SJSA1 (cell line): ENCODE results near the gene MYOG. TPM values are rescaled to one million over a fixed set of nuclear protein-coding genes. Genes with fewer than 3 reads are reported as not detected.

Experiments
- DNase-seq, 2 experiments: peaks; one replicate each; pipeline ENCODE4 v3.0.0-alpha.2; 2015 to 2020; ENCODE audit warnings: low spot score in 2 of 2, low read depth in 1 of 2
- H3K27ac ChIP-seq: fragments of 250-450 bp; sonication (Bioruptor Pico); 2 replicates; pipeline ENCODE4 v1.5.1; 2020; ENCODE audit warnings: mild to moderate bottlenecking, moderate library complexity
- H3K27me3 ChIP-seq: fragments of 250-450 bp; sonication (Bioruptor Pico); replicated peaks from 2 replicates; pipeline ENCODE4 v1.5.1; 2020; ENCODE audit warnings: mild to moderate bottlenecking, moderate library complexity
- H3K36me3 ChIP-seq: fragments of 250-450 bp; sonication (Bioruptor Pico); 2 replicates; pipeline ENCODE4 v1.5.1; 2020; ENCODE audit warnings: mild to moderate bottlenecking
- H3K4me1 ChIP-seq: fragments of 250-450 bp; sonication (Bioruptor Pico); replicated peaks from 2 replicates; pipeline ENCODE4 v1.6.1; 2021; ENCODE audit warnings: mild to moderate bottlenecking
- H3K4me3 ChIP-seq: fragments of 250-450 bp; sonication (Bioruptor Pico); 2 replicates; pipeline ENCODE4 v1.5.1; 2020; ENCODE audit warnings: mild to moderate bottlenecking
- H3K9me3 ChIP-seq: fragments of 250-450 bp; sonication (Bioruptor Pico); replicated peaks from 2 replicates; pipeline ENCODE4 v1.5.1; 2020; ENCODE audit warnings: mild to moderate bottlenecking
- total RNA-seq: library from RNA; depleted of rRNA; stranded (reverse); fragments of >200 nt; shearing (Covaris generic); gene quantifications from 2 replicates; pipeline ENCODE4 v1.2.3, GENCODE V29; 2014

MYOG gene
- total RNA-seq, 1 experiment from 2014 or later, result not detected

GRCh38 chr1:203124546-203125317 lies 38.9 kb upstream of the MYOG start:
- DNase-seq, result peak in 1 of 2 experiments; percentile 21
- Histone ChIP-seq H3K36me3 (no peaks in the 10 kb centered on the region), H3K9me3 (no peaks in the 10 kb centered on the region), H3K27me3 (peaks cover 59% of the 10 kb centered on the region), H3K4me3 (no peak overlapping the region), H3K4me1 (no peaks in the 10 kb centered on the region; the same call in 1 of the 2 replicates), H3K27ac (no peak overlapping the region)

- H3K4me1 ChIP-seq, result no peaks in the 10 kb centered on the region; the same call in 1 of the 2 replicates
- no peak overlapping the region for H3K4me3 ChIP-seq
- DNase-seq, result peak in 1 of 2 experiments; percentile 25
- peaks cover 59% of the 10 kb centered on the region for H3K27me3 ChIP-seq
- H3K36me3 ChIP-seq, result no peaks in the 10 kb centered on the region
- no peak overlapping the region for H3K27ac ChIP-seq
- no peaks in the 10 kb centered on the region for H3K9me3 ChIP-seq
Measured at GRCh38 chr1:203124011-203124410, 38.2 kb upstream of the MYOG start.

GRCh38 chr1:203122159-203122558 lies 36.3 kb upstream of the MYOG start:
- H3K9me3 ChIP-seq, result no peaks in the 10 kb centered on the region
- peaks cover 4% of the 10 kb centered on the region; the same call in 1 of the 2 replicates for H3K4me1 ChIP-seq
- DNase-seq, result peak in 1 of 2 experiments; percentile 19
- peaks cover 58% of the 10 kb centered on the region for H3K27me3 ChIP-seq
- H3K4me3 ChIP-seq, result no peak overlapping the region
- no peak overlapping the region for H3K27ac ChIP-seq
- H3K36me3 ChIP-seq, result no peaks in the 10 kb centered on the region

- peak in 1 of 2 experiments; percentile 34 for DNase-seq
- Histone ChIP-seq H3K27me3 (peaks cover 55% of the 10 kb centered on the region), H3K4me1 (peaks cover 4% of the 10 kb centered on the region; the same call in 1 of the 2 replicates), H3K27ac (no peak overlapping the region), H3K4me3 (no peak overlapping the region), H3K9me3 (no peaks in the 10 kb centered on the region), H3K36me3 (no peaks in the 10 kb centered on the region)
Measured at GRCh38 chr1:203121186-203122015, 35.6 kb upstream of the MYOG start.

GRCh38 chr1:203120325-203121153 lies 34.7 kb upstream of the MYOG start:
- H3K27me3 ChIP-seq, result peaks cover 57% of the 10 kb centered on the region
- H3K27ac ChIP-seq, result no peak overlapping the region
- H3K9me3 ChIP-seq, result no peaks in the 10 kb centered on the region
- H3K4me3 ChIP-seq, result no peak overlapping the region
- peaks cover 4% of the 10 kb centered on the region; the same call in 1 of the 2 replicates for H3K4me1 ChIP-seq
- DNase-seq, result peak in 1 of 2 experiments; percentile 30
- H3K36me3 ChIP-seq, result no peaks in the 10 kb centered on the region

GRCh38 chr1:203117611-203118575 lies 32.1 kb upstream of the MYOG start:
- peaks cover 55% of the 10 kb centered on the region for H3K27me3 ChIP-seq
- peak; percentile 35 to 63 for DNase-seq
- H3K4me1 ChIP-seq, result peaks cover 4% of the 10 kb centered on the region; the same call in 1 of the 2 replicates
- no peaks in the 10 kb centered on the region for H3K9me3 ChIP-seq
- no peak overlapping the region for H3K4me3 ChIP-seq
- H3K27ac ChIP-seq, result no peak overlapping the region
- no peaks in the 10 kb centered on the region for H3K36me3 ChIP-seq

- no peaks in the 10 kb centered on the region for H3K36me3 ChIP-seq
- H3K9me3 ChIP-seq, result no peaks in the 10 kb centered on the region
- no peak overlapping the region for H3K4me3 ChIP-seq
- no peak overlapping the region for H3K27ac ChIP-seq
- peak in 1 of 2 experiments; percentile 45 for DNase-seq
- peaks cover 4% of the 10 kb centered on the region; the same call in 1 of the 2 replicates for H3K4me1 ChIP-seq
- peaks cover 51% of the 10 kb centered on the region for H3K27me3 ChIP-seq
Measured at GRCh38 chr1:203116091-203116820, 30.4 kb upstream of the MYOG start.

GRCh38 chr1:203114202-203114601 lies 28.4 kb upstream of the MYOG start:
- Histone ChIP-seq H3K27me3 (peaks cover 63% of the 10 kb centered on the region), H3K36me3 (no peaks in the 10 kb centered on the region), H3K4me1 (peaks cover 4% of the 10 kb centered on the region; the same call in 1 of the 2 replicates)

GRCh38 chr1:203113308-203113707 lies 27.5 kb upstream of the MYOG start:
- Histone ChIP-seq H3K27me3 (peaks cover 59% of the 10 kb centered on the region), H3K36me3 (no peaks in the 10 kb centered on the region), H3K9me3 (no peaks in the 10 kb centered on the region), H3K27ac (no peak overlapping the region), H3K4me3 (no peak overlapping the region), H3K4me1 (peaks cover 4% of the 10 kb centered on the region; the same call in 1 of the 2 replicates)
- DNase-seq, result peak in 1 of 2 experiments; percentile 19

More at GRCh38 chr1:203114202-203114601, 28.4 kb upstream of the MYOG start:
- DNase-seq, result peak in 1 of 2 experiments; percentile 13
- no peak overlapping the region for H3K4me3 ChIP-seq
- no peaks in the 10 kb centered on the region for H3K9me3 ChIP-seq
- H3K27ac ChIP-seq, result no peak overlapping the region

- peaks cover 57% of the 10 kb centered on the region for H3K27me3 ChIP-seq
- H3K4me1 ChIP-seq, result peaks cover under 1% of the 10 kb centered on the region; the same call in 1 of the 2 replicates
- no peaks in the 10 kb centered on the region for H3K36me3 ChIP-seq
- H3K9me3 ChIP-seq, result no peaks in the 10 kb centered on the region
- DNase-seq, result no peak
- no peak overlapping the region for H3K4me3 ChIP-seq
- no peak overlapping the region for H3K27ac ChIP-seq
Measured at GRCh38 chr1:203112475-203112874, 26.7 kb upstream of the MYOG start.

GRCh38 chr1:203104789-203105390 lies 19.1 kb upstream of the MYOG start:
- Histone ChIP-seq H3K4me3 (no peak overlapping the region), H3K4me1 (no peaks in the 10 kb centered on the region), H3K36me3 (no peaks in the 10 kb centered on the region), H3K27ac (no peak overlapping the region), H3K27me3 (peaks cover 14% of the 10 kb centered on the region), H3K9me3 (no peaks in the 10 kb centered on the region)
- no peak for DNase-seq
